WTC11 (cell line): ENCODE measurements around the gene VEGFB. TPM values are rescaled to one million over a fixed set of nuclear protein-coding genes. Genes with fewer than 3 reads are reported as not detected.
A peak's percentile ranks its signal among the peaks of the same experiment; 100 is the strongest.

Experiments used
- ATAC-seq: fragments of 200-7000 bp; cut with Tn5 transposase; 2 replicates; pipeline ENCODE4 v1.10.0; 2021; ENCODE audit warnings: mild to moderate bottlenecking, moderate library complexity
- CTCF ChIA-PET: fragments of 300-600 bp; sonication (Branson Sonifier 250); formaldehyde crosslinking; loops from one replicate; lab custom pipeline; 2021; ENCODE audit warnings: antibody characterized with exemption; lab: Charles Lee
- POLR2A ChIA-PET: fragments of 350-600 bp; sonication (Branson Sonifier 250); formaldehyde crosslinking; loops from one replicate; lab custom pipeline; 2021; ENCODE audit warnings: antibody characterized with exemption; lab: Charles Lee
- DNase-seq: peaks from one replicate; pipeline ENCODE4 v3.0.0; 2021; ENCODE audit warnings: low spot score
- H3K27ac Mint-ChIP-seq: 2 replicates; pipeline ENCODE4 v1.8.0; 2021; ENCODE audit warnings: mixed read lengths
- H3K27me3 Mint-ChIP-seq: 2 replicates; pipeline ENCODE4 v1.8.0; 2021; ENCODE audit warnings: low read depth, mild to moderate bottlenecking, moderate library complexity, mixed read lengths
- H3K36me3 Mint-ChIP-seq: 2 replicates; pipeline ENCODE4 v1.8.0; 2021; ENCODE audit warnings: mixed read lengths
- H3K4me1 Mint-ChIP-seq: 2 replicates; pipeline ENCODE4 v1.8.0; 2022; ENCODE audit warnings: mixed read lengths
- H3K4me3 Mint-ChIP-seq: 2 replicates; pipeline ENCODE4 v1.8.0; 2021; ENCODE audit warnings: mild to moderate bottlenecking, moderate library complexity, mixed read lengths
- H3K9me3 Mint-ChIP-seq: 2 replicates; pipeline ENCODE4 v1.8.0; 2021; ENCODE audit warnings: mixed read lengths
- GTF2I ChIP-seq: fragments of 250-450 bp; sonication (Bioruptor Pico); conservative IDR thresholded peaks from 2 replicates; pipeline ENCODE4 v1.4.0; 2021; ENCODE audit warnings: mild to moderate bottlenecking
- JAZF1 ChIP-seq: fragments of 250-450 bp; sonication (Bioruptor Pico); IDR thresholded peaks from 2 replicates; pipeline ENCODE4 v1.9.0; 2021; ENCODE audit warnings: moderate library complexity, mild to moderate bottlenecking, inconsistent platforms
- NFE2L1 ChIP-seq: sonication (generic); formaldehyde crosslinking; IDR thresholded peaks from 2 replicates; pipeline ENCODE4 v1.8.1; 2023; ENCODE audit warnings: missing genetic modification reagents
- RELA ChIP-seq: sonication (generic); formaldehyde crosslinking; IDR thresholded peaks from 2 replicates; pipeline ENCODE4 v1.8.1; 2022; ENCODE audit warnings: missing genetic modification reagents, mild to moderate bottlenecking, borderline replicate concordance
- TP53 ChIP-seq: sonication (generic); formaldehyde crosslinking; IDR thresholded peaks from 2 replicates; pipeline ENCODE4 v1.8.1; 2023; ENCODE audit warnings: mild to moderate bottlenecking, missing genetic modification reagents
- ZNF671 ChIP-seq: fragments of 250-450 bp; sonication (Bioruptor Pico); IDR thresholded peaks from 2 replicates; pipeline ENCODE4 v1.8.0; 2021; ENCODE audit warnings: mild to moderate bottlenecking
- total RNA-seq: library from RNA; stranded (reverse); gene quantifications from 3 replicates; pipeline ENCODE4 v1.2.3, GENCODE V29; 2021
- TF ChIP-seq, protein P1 (sequence below): sonication (generic); formaldehyde crosslinking; IDR thresholded peaks from 2 replicates; pipeline ENCODE4 v1.8.1; 2022; ENCODE audit warnings: low read depth, missing genetic modification reagents, borderline replicate concordance
- TF ChIP-seq, protein P2 (sequence below): sonication (generic); formaldehyde crosslinking; conservative IDR thresholded peaks from 2 replicates; pipeline ENCODE4 v1.8.1; 2022; ENCODE audit warnings: mild to moderate bottlenecking, missing genetic modification reagents
- TF ChIP-seq, protein P3 (sequence below): fragments of 200-600 bp; IDR thresholded peaks from 2 replicates; pipeline ENCODE4 v1.8.0; 2022; ENCODE audit warnings: antibody characterized with exemption
- TF ChIP-seq, protein P4 (sequence below): fragments of 250-450 bp; sonication (Bioruptor Pico); IDR thresholded peaks from 2 replicates; pipeline ENCODE4 v1.9.0; 2021; ENCODE audit warnings: mild to moderate bottlenecking
- TF ChIP-seq, protein P5 (sequence below): sonication (generic); formaldehyde crosslinking; IDR thresholded peaks from 2 replicates; pipeline ENCODE4 v1.8.1; 2022; ENCODE audit warnings: low read depth, mild to moderate bottlenecking, moderate library complexity, missing genetic modification reagents, borderline replicate concordance
- TF ChIP-seq, protein P6 (sequence below): sonication (generic); formaldehyde crosslinking; IDR thresholded peaks from 2 replicates; pipeline ENCODE4 v1.8.0; 2023; ENCODE audit warnings: missing genetic modification reagents, mild to moderate bottlenecking, borderline replicate concordance
- TF ChIP-seq, protein P7 (sequence below): fragments of 250-450 bp; sonication (Bioruptor Pico); IDR thresholded peaks from 2 replicates; pipeline ENCODE4 v1.8.0; 2021; ENCODE audit warnings: mild to moderate bottlenecking
- TF ChIP-seq, protein P8 (sequence below): sonication (generic); formaldehyde crosslinking; IDR thresholded peaks from 2 replicates; pipeline ENCODE4 v1.8.1; 2023; ENCODE audit warnings: mild to moderate bottlenecking, missing genetic modification reagents
- TF ChIP-seq, protein P9 (sequence below): sonication (generic); formaldehyde crosslinking; IDR thresholded peaks from 2 replicates; pipeline ENCODE4 v1.8.0; 2023; ENCODE audit warnings: mild to moderate bottlenecking, missing genetic modification reagents

Gene VEGFB
- total RNA-seq, 1 experiment from 2014 or later: 51.7 TPM

DNA sequence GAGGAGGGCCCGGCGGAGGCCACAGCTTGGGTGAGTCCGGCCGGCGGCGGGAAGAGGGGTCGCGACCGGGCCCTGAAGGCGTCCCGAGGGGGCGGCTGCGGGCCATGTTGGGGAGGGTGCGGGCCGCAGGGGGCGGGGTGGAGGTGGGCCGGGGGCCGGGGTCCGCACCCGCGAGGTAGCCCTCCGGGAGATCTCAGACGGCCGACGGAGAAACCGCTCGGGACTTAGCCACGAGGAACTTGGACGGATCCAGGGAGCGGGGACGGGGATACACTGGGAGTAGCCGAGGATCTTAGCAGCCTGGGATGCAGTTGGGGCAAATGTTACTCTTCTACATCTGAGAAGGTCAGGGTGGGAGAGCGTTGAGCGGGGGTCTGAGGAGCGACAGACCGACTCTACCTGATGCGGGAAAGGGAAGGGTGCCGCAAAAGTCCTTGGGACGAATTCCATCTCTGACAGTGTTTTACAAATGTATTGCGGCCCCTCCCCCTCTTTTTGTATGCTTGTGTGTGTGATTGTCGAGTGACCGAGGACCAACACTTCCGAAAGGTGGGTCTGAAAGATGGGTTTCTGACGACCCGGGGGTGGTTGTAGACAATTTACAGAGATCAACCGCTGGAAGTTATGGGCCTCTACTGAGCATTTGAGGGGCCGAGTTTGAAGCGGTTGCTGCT lies 47.8 kb upstream of the VEGFB start (continued):
- TF ChIP-seq, protein P1, sequence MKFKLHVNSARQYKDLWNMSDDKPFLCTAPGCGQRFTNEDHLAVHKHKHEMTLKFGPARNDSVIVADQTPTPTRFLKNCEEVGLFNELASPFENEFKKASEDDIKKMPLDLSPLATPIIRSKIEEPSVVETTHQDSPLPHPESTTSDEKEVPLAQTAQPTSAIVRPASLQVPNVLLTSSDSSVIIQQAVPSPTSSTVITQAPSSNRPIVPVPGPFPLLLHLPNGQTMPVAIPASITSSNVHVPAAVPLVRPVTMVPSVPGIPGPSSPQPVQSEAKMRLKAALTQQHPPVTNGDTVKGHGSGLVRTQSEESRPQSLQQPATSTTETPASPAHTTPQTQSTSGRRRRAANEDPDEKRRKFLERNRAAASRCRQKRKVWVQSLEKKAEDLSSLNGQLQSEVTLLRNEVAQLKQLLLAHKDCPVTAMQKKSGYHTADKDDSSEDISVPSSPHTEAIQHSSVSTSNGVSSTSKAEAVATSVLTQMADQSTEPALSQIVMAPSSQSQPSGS (CRISPR knock-in tag): no peak
- TF ChIP-seq, protein P2, sequence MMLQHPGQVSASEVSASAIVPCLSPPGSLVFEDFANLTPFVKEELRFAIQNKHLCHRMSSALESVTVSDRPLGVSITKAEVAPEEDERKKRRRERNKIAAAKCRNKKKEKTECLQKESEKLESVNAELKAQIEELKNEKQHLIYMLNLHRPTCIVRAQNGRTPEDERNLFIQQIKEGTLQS: no peak
- TF ChIP-seq RELA: no peak
- TF ChIP-seq, protein P3, sequence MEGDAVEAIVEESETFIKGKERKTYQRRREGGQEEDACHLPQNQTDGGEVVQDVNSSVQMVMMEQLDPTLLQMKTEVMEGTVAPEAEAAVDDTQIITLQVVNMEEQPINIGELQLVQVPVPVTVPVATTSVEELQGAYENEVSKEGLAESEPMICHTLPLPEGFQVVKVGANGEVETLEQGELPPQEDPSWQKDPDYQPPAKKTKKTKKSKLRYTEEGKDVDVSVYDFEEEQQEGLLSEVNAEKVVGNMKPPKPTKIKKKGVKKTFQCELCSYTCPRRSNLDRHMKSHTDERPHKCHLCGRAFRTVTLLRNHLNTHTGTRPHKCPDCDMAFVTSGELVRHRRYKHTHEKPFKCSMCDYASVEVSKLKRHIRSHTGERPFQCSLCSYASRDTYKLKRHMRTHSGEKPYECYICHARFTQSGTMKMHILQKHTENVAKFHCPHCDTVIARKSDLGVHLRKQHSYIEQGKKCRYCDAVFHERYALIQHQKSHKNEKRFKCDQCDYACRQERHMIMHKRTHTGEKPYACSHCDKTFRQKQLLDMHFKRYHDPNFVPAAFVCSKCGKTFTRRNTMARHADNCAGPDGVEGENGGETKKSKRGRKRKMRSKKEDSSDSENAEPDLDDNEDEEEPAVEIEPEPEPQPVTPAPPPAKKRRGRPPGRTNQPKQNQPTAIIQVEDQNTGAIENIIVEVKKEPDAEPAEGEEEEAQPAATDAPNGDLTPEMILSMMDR: no peak
- TF ChIP-seq, all 79 proteins: peak for 0

DNA sequence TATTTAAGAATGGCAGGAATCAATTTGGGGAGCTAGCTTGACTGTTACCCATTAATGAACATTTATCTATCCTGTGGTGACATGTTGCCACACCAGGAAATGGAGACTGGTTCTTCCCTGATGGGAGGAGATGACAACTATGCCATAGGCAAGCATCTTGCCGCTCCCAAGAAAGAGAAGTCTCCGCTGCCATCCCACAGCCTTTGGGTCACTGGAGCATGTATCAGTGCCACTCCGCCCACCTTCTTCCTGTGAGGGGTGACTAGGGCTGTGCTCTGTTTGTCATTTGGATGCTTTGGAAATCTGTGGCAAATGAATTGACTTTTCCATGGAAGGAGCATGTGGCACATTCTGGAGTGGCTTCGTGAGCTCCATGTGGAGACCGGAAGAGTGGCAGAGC lies 42.0 kb upstream of the VEGFB start:
- H3K36me3 Mint-ChIP-seq: peaks cover 65% of the 10 kb centered on the region
- H3K4me3 Mint-ChIP-seq: no peak overlapping the region
- H3K9me3 Mint-ChIP-seq: no peaks in the 10 kb centered on the region
- ChIA-PET CTCF (interaction anchor here (1.2 to 2.1 kb wide), 3 partner anchors 12 to 40 kb away, joined by 4 to 11 read pairs (median 4); no protein-coding TSS in a partner anchor), POLR2A (no interaction called here)
- H3K27ac Mint-ChIP-seq: peak overlapping the region; percentile 41; the same call in 1 of the 2 replicates
- peaks cover 9% of the 10 kb centered on the region for H3K4me1 Mint-ChIP-seq
- no peak for DNase-seq
- TF ChIP-seq TP53 (CRISPR knock-in tag): no peak
- no peak for ATAC-seq
- H3K27me3 Mint-ChIP-seq: no peaks in the 10 kb centered on the region

DNA sequence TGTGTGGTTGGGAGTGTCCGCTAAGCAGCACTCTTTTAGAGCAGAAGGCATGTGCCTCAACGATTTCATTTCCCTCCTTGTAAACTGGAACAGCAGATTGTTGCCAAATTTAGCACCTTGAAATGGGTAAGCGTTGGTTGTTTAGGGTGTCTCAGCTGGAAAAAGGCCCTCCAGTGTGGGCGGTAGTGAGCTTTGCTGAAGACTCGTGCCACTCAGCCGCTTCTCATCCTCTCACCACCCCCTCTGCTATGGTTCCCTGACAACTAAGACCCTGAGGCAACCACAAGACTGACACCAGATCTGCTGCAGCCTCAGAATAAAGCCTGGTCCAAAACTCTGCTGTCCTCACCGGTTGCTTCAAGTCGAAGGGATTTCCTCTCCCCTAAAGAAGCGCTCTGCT lies 37.8 kb upstream of the VEGFB start:
- no peak for DNase-seq
- POLR2A ChIA-PET: interaction anchor here (0.5 to 1.5 kb wide), 2 partner anchors 11 to 1255 kb away, joined by 3 to 6 read pairs; partner anchors contain the start of gene STIP1
- peaks cover 88% of the 10 kb centered on the region for H3K36me3 Mint-ChIP-seq
- TF ChIP-seq RELA (no peak), NFE2L1 (CRISPR knock-in tag) (no peak), ZNF671 (no peak), JAZF1 (CRISPR knock-in tag) (no peak), GTF2I (CRISPR knock-in tag) (no peak)
- TF ChIP-seq, protein P4, sequence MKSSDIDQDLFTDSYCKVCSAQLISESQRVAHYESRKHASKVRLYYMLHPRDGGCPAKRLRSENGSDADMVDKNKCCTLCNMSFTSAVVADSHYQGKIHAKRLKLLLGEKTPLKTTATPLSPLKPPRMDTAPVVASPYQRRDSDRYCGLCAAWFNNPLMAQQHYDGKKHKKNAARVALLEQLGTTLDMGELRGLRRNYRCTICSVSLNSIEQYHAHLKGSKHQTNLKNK: no peak
- TF ChIP-seq, protein P5, sequence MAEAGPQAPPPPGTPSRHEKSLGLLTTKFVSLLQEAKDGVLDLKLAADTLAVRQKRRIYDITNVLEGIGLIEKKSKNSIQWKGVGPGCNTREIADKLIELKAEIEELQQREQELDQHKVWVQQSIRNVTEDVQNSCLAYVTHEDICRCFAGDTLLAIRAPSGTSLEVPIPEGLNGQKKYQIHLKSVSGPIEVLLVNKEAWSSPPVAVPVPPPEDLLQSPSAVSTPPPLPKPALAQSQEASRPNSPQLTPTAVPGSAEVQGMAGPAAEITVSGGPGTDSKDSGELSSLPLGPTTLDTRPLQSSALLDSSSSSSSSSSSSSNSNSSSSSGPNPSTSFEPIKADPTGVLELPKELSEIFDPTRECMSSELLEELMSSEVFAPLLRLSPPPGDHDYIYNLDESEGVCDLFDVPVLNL (CRISPR knock-in tag): no peak
- TF ChIP-seq, protein P6, sequence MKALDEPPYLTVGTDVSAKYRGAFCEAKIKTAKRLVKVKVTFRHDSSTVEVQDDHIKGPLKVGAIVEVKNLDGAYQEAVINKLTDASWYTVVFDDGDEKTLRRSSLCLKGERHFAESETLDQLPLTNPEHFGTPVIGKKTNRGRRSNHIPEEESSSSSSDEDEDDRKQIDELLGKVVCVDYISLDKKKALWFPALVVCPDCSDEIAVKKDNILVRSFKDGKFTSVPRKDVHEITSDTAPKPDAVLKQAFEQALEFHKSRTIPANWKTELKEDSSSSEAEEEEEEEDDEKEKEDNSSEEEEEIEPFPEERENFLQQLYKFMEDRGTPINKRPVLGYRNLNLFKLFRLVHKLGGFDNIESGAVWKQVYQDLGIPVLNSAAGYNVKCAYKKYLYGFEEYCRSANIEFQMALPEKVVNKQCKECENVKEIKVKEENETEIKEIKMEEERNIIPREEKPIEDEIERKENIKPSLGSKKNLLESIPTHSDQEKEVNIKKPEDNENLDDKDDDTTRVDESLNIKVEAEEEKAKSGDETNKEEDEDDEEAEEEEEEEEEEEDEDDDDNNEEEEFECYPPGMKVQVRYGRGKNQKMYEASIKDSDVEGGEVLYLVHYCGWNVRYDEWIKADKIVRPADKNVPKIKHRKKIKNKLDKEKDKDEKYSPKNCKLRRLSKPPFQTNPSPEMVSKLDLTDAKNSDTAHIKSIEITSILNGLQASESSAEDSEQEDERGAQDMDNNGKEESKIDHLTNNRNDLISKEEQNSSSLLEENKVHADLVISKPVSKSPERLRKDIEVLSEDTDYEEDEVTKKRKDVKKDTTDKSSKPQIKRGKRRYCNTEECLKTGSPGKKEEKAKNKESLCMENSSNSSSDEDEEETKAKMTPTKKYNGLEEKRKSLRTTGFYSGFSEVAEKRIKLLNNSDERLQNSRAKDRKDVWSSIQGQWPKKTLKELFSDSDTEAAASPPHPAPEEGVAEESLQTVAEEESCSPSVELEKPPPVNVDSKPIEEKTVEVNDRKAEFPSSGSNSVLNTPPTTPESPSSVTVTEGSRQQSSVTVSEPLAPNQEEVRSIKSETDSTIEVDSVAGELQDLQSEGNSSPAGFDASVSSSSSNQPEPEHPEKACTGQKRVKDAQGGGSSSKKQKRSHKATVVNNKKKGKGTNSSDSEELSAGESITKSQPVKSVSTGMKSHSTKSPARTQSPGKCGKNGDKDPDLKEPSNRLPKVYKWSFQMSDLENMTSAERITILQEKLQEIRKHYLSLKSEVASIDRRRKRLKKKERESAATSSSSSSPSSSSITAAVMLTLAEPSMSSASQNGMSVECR (CRISPR knock-in tag): no peak
- TF ChIP-seq, protein P7, sequence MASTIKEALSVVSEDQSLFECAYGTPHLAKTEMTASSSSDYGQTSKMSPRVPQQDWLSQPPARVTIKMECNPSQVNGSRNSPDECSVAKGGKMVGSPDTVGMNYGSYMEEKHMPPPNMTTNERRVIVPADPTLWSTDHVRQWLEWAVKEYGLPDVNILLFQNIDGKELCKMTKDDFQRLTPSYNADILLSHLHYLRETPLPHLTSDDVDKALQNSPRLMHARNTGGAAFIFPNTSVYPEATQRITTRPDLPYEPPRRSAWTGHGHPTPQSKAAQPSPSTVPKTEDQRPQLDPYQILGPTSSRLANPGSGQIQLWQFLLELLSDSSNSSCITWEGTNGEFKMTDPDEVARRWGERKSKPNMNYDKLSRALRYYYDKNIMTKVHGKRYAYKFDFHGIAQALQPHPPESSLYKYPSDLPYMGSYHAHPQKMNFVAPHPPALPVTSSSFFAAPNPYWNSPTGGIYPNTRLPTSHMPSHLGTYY: no peak
- TF ChIP-seq, protein P8, sequence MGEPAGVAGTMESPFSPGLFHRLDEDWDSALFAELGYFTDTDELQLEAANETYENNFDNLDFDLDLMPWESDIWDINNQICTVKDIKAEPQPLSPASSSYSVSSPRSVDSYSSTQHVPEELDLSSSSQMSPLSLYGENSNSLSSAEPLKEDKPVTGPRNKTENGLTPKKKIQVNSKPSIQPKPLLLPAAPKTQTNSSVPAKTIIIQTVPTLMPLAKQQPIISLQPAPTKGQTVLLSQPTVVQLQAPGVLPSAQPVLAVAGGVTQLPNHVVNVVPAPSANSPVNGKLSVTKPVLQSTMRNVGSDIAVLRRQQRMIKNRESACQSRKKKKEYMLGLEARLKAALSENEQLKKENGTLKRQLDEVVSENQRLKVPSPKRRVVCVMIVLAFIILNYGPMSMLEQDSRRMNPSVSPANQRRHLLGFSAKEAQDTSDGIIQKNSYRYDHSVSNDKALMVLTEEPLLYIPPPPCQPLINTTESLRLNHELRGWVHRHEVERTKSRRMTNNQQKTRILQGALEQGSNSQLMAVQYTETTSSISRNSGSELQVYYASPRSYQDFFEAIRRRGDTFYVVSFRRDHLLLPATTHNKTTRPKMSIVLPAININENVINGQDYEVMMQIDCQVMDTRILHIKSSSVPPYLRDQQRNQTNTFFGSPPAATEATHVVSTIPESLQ (CRISPR knock-in tag): no peak
- TF ChIP-seq, protein P9, sequence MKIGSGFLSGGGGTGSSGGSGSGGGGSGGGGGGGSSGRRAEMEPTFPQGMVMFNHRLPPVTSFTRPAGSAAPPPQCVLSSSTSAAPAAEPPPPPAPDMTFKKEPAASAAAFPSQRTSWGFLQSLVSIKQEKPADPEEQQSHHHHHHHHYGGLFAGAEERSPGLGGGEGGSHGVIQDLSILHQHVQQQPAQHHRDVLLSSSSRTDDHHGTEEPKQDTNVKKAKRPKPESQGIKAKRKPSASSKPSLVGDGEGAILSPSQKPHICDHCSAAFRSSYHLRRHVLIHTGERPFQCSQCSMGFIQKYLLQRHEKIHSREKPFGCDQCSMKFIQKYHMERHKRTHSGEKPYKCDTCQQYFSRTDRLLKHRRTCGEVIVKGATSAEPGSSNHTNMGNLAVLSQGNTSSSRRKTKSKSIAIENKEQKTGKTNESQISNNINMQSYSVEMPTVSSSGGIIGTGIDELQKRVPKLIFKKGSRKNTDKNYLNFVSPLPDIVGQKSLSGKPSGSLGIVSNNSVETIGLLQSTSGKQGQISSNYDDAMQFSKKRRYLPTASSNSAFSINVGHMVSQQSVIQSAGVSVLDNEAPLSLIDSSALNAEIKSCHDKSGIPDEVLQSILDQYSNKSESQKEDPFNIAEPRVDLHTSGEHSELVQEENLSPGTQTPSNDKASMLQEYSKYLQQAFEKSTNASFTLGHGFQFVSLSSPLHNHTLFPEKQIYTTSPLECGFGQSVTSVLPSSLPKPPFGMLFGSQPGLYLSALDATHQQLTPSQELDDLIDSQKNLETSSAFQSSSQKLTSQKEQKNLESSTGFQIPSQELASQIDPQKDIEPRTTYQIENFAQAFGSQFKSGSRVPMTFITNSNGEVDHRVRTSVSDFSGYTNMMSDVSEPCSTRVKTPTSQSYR (CRISPR knock-in tag): no peak

More for the DNA sequence above, 37.8 kb upstream of the VEGFB start:
- Mint-ChIP-seq H3K9me3 (no peaks in the 10 kb centered on the region), H3K27me3 (no peaks in the 10 kb centered on the region), H3K27ac (no peak overlapping the region), H3K4me3 (no peak overlapping the region), H3K4me1 (no peaks in the 10 kb centered on the region)
- ATAC-seq: no peak
- CTCF ChIA-PET: no interaction called here
